ENCODE data around the gene CD247.

GRCh38 chr1:167554028-167554779 lies 35.9 kb upstream of the CD247 start:
- TF ChIP-seq CTCF (IDR thresholded peaks at IDR 0.05; ENCODE audit: borderline replicate concordance, extremely low read depth, low read length, poor library complexity, severe bottlenecking) = no peak
- no peak for TF ChIP-seq EZH2 (IDR thresholded peaks at IDR 0.05; ENCODE audit: borderline replicate concordance, low read depth, low read length, severe bottlenecking)
